Breast epithelium (tissue), 3 donors: ENCODE data around the gene SLC12A7.

Experiments
- POLR2A ChIP-seq: fragments of 450-650 bp; IDR thresholded peaks from one replicate; pipeline ENCODE4 v1.6.1; 2016; ENCODE audit warnings: antibody characterized with exemption, mild to moderate bottlenecking, moderate library complexity
- TF ChIP-seq, protein P1 (sequence below), 3 donors: fragments of 450-650 bp; IDR thresholded peaks; one replicate each; pipeline ENCODE4 v1.5.1; 2016 to 2017; ENCODE audit warnings: antibody characterized with exemption in 3 of 3, mild to moderate bottlenecking in 3 of 3, moderate library complexity in 3 of 3

DNA sequence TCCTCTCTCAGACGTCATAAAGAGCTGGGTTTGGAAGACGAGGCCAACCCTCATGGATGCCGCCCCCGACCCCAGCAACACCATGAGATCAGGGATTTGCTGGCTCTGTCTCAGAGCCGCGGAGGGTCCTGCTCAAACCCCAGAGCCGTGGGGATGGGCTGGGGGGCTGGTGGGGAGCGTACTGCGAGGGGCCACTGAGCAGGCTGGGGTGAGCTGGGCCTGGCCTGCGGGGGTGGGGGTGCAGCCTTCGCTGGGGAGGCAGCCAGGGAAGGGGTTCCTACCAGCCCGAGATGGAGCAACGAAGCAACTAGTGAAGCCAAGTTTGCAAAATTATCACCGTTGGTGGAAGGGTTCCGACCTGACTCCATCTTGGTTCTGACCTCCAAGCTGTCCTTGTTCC, 5.1 kb upstream of the SLC12A7 start:
- TF ChIP-seq POLR2A, result no peak
- TF ChIP-seq, protein P1, sequence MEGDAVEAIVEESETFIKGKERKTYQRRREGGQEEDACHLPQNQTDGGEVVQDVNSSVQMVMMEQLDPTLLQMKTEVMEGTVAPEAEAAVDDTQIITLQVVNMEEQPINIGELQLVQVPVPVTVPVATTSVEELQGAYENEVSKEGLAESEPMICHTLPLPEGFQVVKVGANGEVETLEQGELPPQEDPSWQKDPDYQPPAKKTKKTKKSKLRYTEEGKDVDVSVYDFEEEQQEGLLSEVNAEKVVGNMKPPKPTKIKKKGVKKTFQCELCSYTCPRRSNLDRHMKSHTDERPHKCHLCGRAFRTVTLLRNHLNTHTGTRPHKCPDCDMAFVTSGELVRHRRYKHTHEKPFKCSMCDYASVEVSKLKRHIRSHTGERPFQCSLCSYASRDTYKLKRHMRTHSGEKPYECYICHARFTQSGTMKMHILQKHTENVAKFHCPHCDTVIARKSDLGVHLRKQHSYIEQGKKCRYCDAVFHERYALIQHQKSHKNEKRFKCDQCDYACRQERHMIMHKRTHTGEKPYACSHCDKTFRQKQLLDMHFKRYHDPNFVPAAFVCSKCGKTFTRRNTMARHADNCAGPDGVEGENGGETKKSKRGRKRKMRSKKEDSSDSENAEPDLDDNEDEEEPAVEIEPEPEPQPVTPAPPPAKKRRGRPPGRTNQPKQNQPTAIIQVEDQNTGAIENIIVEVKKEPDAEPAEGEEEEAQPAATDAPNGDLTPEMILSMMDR (IDR thresholded peaks at IDR 0.05), result no peak
